NB4 (cell line): ENCODE results near the gene BCL6.

Experiments
- DNase-seq: peaks from one replicate; pipeline ENCODE4 v3.0.0; 2010; ENCODE audit warnings: low read depth
- H3K4me3 ChIP-seq: one replicate; pipeline ENCODE4 v1.5.1; 2011; ENCODE audit warnings: mild to moderate bottlenecking, low read depth, low read length, moderate library complexity
- CTCF ChIP-seq: IDR thresholded peaks from one replicate; pipeline ENCODE4 v1.5.1; 2012; ENCODE audit warnings: low read depth, low read length
- MAX ChIP-seq: IDR thresholded peaks from 2 replicates; pipeline ENCODE4 v1.6.1; 2011; ENCODE audit warnings: low read depth, low read length
- MYC ChIP-seq: IDR thresholded peaks from 2 replicates; pipeline ENCODE4 v1.6.1; 2011; ENCODE audit warnings: low read depth, low read length
- POLR2A ChIP-seq: IDR thresholded peaks from 2 replicates; pipeline ENCODE4 v1.6.1; 2011; ENCODE audit warnings: mild to moderate bottlenecking; ENCODE audit not compliant: insufficient read length; ENCODE audit errors: extremely low read depth

The BCL6 gene

GRCh38 chr3:187733371-187733770, 11.9 kb downstream of the BCL6 start:
- no peak overlapping the region for H3K4me3 ChIP-seq
- TF ChIP-seq MYC (no peak), MAX (no peak), CTCF (no peak), POLR2A (no peak)
- DNase-seq: no peak

GRCh38 chr3:187729598-187729997, 15.7 kb downstream of the BCL6 start:
- no peak for TF ChIP-seq MAX
- TF ChIP-seq CTCF: no peak
- TF ChIP-seq POLR2A: no peak
- no peak for TF ChIP-seq MYC
- DNase-seq: no peak
- H3K4me3 ChIP-seq: no peak overlapping the region

GRCh38 chr3:187728940-187729583, 16.2 kb downstream of the BCL6 start:
- TF ChIP-seq POLR2A: no peak
- TF ChIP-seq CTCF: no peak
- TF ChIP-seq MYC: no peak
- TF ChIP-seq MAX: no peak
- DNase-seq: no peak
- no peak overlapping the region for H3K4me3 ChIP-seq

- no peak for DNase-seq
- TF ChIP-seq POLR2A (no peak), MAX (no peak), CTCF (no peak), MYC (no peak)
- no peak overlapping the region for H3K4me3 ChIP-seq
Measured at GRCh38 chr3:187728248-187728647, 17.0 kb downstream of the BCL6 start.

GRCh38 chr3:187726564-187726963, 18.7 kb downstream of the BCL6 start:
- no peak for DNase-seq
- H3K4me3 ChIP-seq: no peak overlapping the region
- TF ChIP-seq MYC: no peak
- TF ChIP-seq MAX: no peak
- TF ChIP-seq CTCF: no peak
- no peak for TF ChIP-seq POLR2A
